ENCODE measurements around the gene NOL9. TPM values are rescaled to one million over a fixed set of nuclear protein-coding genes. Genes with fewer than 3 reads are reported as not detected.
A peak's percentile ranks its signal among the peaks of the same experiment; 100 is the strongest.

NOL9 gene
- polyA plus RNA-seq, 3 donors = 3.7 to 11.5 (median 7.6) TPM

DNA sequence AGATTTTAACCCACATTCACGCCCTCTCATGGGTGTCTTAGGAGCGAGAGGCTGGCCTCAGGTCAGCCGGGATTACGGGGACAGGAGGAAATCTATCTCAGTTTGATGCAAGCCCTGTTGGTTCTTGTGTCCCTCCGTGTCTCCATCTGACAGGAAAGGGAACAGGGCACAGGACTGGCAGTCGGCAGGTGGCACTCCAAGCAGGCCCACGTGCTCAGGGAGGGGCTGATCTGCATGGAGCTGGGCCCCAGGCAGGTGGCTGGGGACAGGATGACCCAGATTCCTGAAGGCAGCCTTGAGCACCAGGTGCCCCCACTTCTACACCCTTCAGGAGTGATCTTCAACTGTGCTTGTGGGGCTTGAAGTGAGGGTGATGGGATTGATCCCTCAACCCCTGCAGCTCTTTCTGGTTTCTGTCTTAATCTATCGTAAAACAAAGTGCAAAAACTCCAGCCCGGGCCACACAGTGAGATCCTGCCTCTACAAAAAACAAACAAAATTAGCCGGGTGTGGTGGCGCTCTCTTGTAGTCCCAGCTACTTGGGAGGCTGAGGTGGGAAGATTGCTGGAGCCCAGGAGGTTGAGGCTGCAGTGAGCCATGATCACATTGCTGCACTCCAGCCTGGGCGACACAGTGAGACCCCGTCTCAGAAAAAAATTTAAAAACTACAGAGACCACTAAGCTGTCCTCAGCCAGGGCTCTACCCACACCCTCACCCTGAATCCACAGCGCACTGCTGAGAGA lies 71.1 kb downstream of the NOL9 start:
- Histone ChIP-seq H3K36me3 (replicated peaks in 1 of 2; ENCODE audit: control insufficient read depth in 1 of 2, insufficient read depth in 2 of 2, low read length in 2 of 2) (no peaks in the 10 kb centered on the region), H2AFZ (ENCODE audit: insufficient read depth, low read depth, low read length, poor library complexity, severe bottlenecking) (no peak overlapping the region), H3K9ac (ENCODE audit: insufficient read depth, low read length, poor library complexity, severe bottlenecking) (no peak overlapping the region), H4K20me1 (ENCODE audit: insufficient read depth, low read length) (no peaks in the 10 kb centered on the region), H3K4me1 (ENCODE audit: control insufficient read depth in 1 of 2, insufficient read depth in 2 of 2, low read length in 2 of 2) (no peaks in the 10 kb centered on the region), H3K27me3 (ENCODE audit: control insufficient read depth in 2 of 2, insufficient read depth in 2 of 2, low read length in 2 of 2) (peaks cover 5 to 37% of the 10 kb centered on the region in 2 donors), H3K27ac (ENCODE audit: low read depth in 1 of 2, low read length in 2 of 2) (no peak overlapping the region), H3K4me2 (replicated peaks; ENCODE audit: extremely low read depth, low read length, poor library complexity, severe bottlenecking) (no peak overlapping the region), H3K4me3 (replicated peaks in 1 of 3; ENCODE audit: low read depth in 2 of 3, low read length in 3 of 3) (no peak overlapping the region), H3K79me2 (ENCODE audit: insufficient read depth, low read length) (no peaks in the 10 kb centered on the region), H3K9me3 (replicated peaks in 1 of 2; ENCODE audit: control insufficient read depth in 1 of 2, insufficient read depth in 1 of 2, low read length in 2 of 2) (no peaks in the 10 kb centered on the region)
- Mint-ChIP-seq H3K27me3 (ENCODE audit: low read depth in 3 of 3) (peaks cover 32 to 65% (median 44%) of the 10 kb centered on the region in 3 donors), H3K4me1 (peaks cover 2% of the 10 kb centered on the region), H3K4me3 (peak overlapping the region in 1 of 2 donors; percentile 56), H3K9me3 (peaks cover 0 to 6% (median 0%) of the 10 kb centered on the region in 7 donors), H3K36me3 (no peaks in the 10 kb centered on the region), H3K27ac (no peak overlapping the region)
- DNase-seq = no peak
- 90% methylated on average over 10 of the region's 14 CpGs for WGBS (ENCODE audit: insufficient coverage)
- intact Hi-C loops (cut with micrococcal nuclease) = no loop called here
- no peak for TF ChIP-seq CTCF (IDR thresholded peaks at IDR 0.05)

DNA sequence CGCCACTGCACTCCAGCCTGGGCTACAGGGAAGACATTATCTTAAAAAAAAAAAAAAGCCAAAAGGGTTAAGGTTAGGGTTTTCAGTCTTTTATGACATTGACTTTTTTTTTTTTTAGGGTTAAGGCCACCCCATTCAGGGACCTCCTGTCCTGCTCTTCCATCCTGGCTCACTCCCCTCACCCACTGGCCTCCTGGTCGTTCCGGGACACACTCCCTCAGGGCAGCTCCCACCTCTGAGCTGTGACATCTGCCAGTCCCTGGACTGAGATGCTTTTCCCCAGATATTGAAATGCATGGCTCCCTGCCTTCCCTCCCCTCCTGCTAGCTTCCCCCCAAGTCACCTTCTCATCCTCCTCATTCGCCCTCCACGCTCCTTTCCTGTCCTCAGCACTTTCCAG lies 72.5 kb downstream of the NOL9 start:
- DNase-seq = no peak
- intact Hi-C loops (cut with micrococcal nuclease) = no loop called here
- Mint-ChIP-seq H3K27ac (no peak overlapping the region), H3K36me3 (no peaks in the 10 kb centered on the region), H3K4me3 (no peak overlapping the region), H3K27me3 (ENCODE audit: low read depth in 3 of 3) (peaks cover 30 to 53% (median 41%) of the 10 kb centered on the region in 3 donors), H3K4me1 (peaks cover 2% of the 10 kb centered on the region), H3K9me3 (peaks cover 0 to 6% (median 0%) of the 10 kb centered on the region in 7 donors)
- Histone ChIP-seq H4K20me1 (ENCODE audit: insufficient read depth, low read length) (no peaks in the 10 kb centered on the region), H3K27me3 (ENCODE audit: control insufficient read depth in 2 of 2, insufficient read depth in 2 of 2, low read length in 2 of 2) (peaks cover 5 to 37% of the 10 kb centered on the region in 2 donors), H3K4me1 (ENCODE audit: control insufficient read depth in 1 of 2, insufficient read depth in 2 of 2, low read length in 2 of 2) (no peaks in the 10 kb centered on the region), H3K79me2 (ENCODE audit: insufficient read depth, low read length) (no peaks in the 10 kb centered on the region), H3K9ac (ENCODE audit: insufficient read depth, low read length, poor library complexity, severe bottlenecking) (no peak overlapping the region), H3K9me3 (replicated peaks in 1 of 2; ENCODE audit: control insufficient read depth in 1 of 2, insufficient read depth in 1 of 2, low read length in 2 of 2) (no peaks in the 10 kb centered on the region), H3K36me3 (replicated peaks in 1 of 2; ENCODE audit: control insufficient read depth in 1 of 2, insufficient read depth in 2 of 2, low read length in 2 of 2) (no peaks in the 10 kb centered on the region), H3K4me3 (replicated peaks in 1 of 3; ENCODE audit: low read depth in 2 of 3, low read length in 3 of 3) (no peak overlapping the region), H2AFZ (ENCODE audit: insufficient read depth, low read depth, low read length, poor library complexity, severe bottlenecking) (no peak overlapping the region), H3K4me2 (replicated peaks; ENCODE audit: extremely low read depth, low read length, poor library complexity, severe bottlenecking) (no peak overlapping the region), H3K27ac (ENCODE audit: low read depth in 1 of 2, low read length in 2 of 2) (no peak overlapping the region)
- WGBS (ENCODE audit: insufficient coverage) = 95% methylated on average over 4 of the region's 5 CpGs
- TF ChIP-seq CTCF (IDR thresholded peaks at IDR 0.05) = no peak

All from CD14-positive monocyte (primary cell).